HG02763 (cell line): ENCODE data around the gene OTULIN.

Experiments used
- ATAC-seq: cut with Tn5 transposase; IDR thresholded peaks from one replicate; pipeline ENCODE4 v1.9.1; 2021; ENCODE audit warnings: mild to moderate bottlenecking, moderate library complexity; ENCODE audit not compliant: unreplicated experiment

OTULIN gene

DNA sequence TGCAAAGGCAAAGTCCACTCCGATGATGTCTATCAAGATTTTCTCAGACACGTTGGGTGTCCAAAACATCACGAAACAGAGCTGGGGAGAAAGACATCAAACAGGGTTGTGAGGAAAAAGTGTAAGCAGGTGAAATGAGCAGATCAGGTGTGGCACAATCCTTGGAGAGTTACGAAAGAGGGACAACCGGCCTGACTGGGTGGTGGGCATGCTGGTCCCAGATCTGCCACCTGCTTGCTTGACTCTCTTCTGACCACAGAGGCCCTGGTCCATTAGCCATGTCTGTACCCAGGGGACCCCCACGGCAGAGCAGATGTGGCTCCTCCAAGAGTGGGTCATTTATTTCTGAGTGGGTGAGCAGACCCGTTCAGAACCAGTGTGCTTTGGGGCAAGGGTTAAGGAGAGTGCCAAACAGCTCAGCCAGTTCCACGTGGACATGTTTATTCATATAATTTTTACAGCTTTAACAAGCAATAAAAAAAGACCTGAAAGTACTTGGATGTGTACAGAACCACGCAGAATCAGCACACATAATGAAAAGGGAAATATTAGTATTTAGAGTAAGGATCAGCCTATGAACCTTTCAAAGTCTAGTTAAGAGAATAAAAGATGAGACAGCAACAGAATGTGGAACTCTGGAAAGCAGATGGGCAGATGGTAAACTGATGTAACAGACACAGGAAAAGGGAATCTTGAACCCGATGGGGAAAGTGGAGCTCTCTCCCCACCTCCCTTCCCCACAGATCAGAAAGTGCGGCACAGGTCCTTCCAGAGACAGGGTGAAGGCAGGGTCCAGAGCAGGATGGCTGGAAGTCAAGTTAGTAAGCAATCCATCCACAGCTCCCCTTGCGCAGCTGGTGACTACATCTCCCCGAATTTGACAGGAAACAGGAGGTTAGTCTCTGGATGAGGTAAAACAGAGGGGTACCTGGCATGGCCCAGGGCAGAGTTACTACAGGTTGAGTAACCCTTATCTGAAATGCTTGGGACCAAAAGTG, 52.5 kb downstream of the OTULIN start:
- ATAC-seq: no peak

DNA sequence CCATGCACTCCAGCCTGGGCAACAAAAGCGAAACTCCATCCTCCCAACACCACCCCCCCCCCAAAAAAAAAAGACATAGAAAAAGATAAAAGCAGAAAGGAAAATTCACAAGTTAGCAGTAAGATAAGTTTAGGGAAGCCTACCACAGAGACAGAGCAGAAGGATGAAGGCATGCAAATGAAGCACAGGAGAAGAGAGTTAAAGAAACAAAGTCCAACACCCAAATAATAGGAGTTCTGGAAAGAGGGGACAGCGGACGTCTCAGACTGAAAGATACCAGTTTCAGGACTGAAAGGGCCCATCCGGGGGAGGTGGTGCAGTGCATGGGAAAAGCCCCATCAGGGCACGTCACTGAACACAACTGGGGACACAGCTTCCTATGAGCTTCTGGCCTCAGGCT, 54.3 kb downstream of the OTULIN start:
- ATAC-seq: no peak

DNA sequence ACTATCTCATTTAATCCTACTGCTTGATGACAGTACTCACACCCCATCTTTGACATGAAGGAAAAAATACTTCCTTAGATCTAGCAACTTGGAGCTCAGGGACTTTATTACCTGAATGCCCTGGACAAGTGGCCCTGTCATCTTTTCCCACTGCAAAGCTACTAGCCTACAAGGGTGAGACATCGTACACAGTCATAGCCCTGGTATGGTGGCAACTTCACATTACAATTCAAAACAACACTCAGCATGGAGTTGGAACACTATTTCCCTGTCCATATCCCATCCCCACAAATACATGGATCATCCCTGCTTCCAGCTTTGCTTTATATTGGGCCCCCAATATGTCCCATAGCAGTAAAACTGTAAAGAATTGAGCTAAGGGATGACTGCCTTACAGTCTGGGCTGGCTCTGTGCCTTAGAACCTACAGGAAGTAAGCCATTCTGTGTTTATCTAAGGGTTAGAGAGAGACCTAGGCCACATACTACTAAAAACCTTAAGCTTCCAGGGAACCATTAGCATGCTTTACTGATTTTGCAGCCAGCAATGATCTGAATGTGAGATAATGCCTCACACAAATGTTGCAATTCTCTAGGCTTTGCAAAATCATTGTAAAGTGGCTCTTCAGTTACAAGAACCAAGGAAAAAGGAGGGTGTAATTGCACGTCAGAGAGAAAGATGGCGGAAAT, 55.9 kb downstream of the OTULIN start:
- no peak for ATAC-seq

DNA sequence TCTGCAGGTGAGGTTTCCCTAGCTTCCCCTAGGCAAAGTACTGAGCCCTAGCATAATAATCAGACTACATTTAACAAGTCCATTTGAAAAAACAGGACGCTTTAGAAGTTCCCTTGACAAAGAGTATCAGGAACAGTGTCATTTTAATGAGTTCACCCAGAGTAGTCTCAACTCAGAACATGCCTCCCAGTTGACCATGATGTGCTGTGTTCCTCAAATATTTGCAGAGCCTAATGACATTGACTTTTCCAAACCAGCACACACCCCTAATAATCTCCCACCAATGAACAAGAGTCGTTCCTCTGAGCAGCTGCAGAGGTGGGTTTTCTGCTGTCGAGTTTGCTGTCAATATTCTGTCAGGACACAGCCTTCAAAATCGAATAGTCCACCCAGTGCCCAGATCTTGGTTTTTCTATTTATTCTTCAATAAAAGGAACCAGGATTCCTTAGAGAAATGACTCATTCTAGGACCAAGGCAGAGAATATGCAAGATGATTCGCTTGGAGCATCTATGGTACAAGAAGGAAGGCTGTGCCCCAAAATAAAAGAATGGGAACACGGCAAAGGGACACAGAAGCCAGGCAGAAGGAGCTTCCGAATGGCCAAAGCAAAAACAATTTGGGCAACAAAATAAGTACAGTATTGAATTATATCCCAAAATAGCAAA, 57.6 kb downstream of the OTULIN start:
- ATAC-seq: no peak

DNA sequence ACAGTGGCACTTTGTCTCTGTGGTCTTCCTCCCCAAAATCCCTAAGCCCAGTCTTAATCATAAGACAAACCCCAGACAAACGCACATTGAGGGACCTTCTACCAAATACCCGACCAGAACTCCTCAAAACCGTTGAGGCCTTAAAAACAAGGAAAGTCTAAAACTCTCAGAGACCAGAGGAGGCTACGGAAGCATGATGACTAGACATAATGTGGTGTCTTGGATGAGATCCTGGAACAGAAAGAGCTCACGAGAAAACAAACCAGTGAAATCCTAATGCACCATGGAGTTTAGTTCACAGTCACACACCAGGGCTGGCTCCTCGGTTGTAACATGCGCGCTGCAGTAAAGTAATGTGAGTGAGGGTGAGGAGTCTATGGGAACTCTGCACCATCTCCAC, 58.4 kb downstream of the OTULIN start:
- no peak for ATAC-seq

DNA sequence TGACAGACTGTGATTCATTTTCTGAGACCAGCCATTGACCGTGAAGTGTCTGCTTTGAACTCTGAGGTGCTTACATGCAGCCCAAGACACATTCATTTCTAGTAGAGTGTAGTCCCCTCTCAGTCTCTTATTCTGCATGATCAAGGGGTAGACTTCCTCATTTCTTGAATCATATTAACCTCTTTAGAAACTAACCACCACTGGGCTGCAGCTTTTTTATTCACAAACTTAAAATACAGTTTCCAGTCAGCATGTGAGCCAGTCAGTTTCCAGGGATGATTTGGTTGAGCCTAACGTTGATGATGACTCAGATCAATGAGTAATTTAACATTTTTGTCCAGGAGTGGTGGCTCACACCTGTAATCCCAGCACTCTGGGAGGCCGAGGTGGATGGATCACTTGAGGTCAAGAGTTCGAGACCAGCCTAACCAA, 59.2 kb downstream of the OTULIN start:
- ATAC-seq: no peak

DNA sequence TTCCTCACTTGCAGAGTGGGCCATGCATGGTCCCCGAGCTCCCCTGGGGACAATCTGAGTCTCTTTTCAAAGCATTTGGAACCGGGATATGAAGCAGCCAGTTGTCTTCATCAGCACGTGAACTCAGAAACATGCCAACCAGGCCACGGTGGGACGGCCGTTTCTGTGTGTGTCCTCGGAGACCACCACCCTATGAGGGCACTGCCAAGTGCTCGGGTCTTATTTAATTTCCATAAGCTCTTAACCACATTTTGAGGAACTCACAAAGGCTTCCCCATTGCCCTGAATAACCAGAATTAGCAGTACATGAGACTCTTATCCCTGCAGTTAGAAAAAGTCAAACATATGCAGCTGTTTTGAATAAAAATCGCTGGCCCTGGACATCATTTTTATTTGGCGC, 60.1 kb downstream of the OTULIN start:
- ATAC-seq: no peak

DNA sequence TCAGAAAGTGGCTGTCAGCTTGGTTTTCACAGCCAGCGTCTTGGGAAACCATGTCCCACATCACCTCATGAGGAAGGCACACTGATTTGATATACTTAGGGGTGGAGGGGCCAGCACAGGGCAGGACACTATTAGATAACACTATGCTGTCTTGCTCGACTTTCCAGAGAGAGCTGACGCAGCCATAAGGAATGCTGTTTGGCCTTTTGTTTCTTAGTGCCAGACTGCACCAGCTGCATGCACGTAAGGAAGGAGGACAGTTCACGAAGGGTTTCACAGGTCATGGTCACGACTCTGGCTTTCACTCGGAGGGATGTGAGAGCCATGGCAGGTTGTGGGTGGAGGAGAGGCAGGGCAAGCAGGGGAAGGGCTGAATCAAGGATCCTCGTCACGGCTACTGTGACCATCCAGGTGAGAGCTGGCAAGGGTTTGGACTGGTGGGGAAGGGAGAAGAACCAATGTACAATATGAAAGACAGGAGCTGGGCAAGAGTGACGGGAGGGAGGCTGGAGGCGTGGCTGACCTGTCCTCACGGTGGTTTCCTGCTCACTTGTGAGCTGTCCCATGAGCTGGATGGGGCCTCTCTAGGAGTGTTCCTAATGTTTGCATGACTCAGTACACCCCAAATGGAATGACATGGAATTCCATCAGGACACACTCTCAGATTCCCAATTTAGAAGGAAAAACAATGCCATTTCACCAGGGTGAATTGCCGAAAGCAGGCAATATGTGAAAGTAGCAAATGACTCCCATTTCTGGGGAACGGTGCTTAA, 61.7 kb downstream of the OTULIN start:
- ATAC-seq: no peak

DNA sequence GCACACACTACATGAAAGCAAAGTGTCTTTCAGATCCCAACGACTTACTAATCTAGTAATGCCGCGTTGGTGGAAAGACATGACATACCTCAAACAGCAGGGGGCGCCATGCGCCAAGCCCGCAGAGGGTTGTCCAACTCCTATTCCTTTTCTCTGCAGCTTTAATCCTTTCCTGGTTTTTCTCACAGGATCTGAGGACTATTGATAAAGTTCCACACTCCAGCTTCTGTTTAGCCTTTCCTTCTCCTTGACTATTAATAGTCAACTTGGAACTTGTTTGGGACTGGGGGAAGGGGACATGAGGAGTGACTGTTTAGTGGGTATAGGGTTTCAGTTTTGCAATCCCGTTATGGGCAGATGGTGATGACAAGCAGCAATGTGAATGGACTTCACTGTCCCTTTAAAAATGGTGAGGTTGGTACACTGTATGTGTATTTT, 62.9 kb downstream of the OTULIN start:
- ATAC-seq: peak; percentile 56

DNA sequence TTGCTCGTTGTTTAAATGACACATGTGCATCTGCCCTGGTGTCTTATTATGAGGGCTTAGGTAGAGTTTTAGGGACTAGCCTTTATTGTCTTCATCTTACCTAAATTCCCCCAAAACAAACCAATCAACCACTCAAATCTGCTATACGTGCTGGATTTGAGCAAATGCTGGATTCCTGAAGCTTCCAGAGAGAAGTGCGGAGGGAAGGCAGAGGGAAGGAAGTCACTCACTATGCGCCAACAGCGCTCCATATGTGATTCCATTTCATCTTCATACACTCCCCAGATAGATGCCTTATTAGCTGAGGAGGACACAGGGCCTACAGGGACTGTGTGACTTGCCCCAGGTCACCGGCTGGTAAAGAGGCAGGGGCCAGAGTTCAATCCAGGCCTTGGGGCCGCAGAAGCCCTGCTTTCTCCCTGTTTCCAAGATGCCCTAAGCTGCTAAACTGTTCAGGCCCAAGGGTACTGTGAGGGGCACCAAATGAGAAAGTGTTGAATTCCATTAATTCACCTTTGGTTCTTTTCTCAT, 63.5 kb downstream of the OTULIN start:
- no peak for ATAC-seq

DNA sequence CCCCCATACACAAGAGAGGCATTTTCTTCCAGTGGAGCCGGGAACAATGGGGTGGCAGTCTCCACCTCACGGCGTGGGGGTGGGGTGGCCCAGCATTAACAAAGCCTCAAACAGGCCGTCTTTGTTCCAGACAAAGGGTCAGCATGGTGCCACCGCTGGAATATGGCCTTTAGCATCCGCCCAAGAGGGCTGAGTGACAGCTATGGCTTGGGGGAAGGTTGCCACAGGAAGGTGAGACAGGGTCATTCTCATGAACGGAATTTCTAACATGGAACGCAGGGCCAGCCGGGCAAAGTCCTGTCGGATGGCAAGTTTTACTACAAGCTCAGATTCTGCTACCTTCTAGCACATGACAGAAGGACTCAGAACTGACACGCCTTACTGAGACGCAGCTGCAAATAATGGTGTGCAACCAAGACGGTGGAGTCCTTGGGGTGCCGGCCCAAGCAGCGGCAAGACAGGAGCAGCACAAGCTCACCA, 64.0 kb downstream of the OTULIN start:
- no peak for ATAC-seq

DNA sequence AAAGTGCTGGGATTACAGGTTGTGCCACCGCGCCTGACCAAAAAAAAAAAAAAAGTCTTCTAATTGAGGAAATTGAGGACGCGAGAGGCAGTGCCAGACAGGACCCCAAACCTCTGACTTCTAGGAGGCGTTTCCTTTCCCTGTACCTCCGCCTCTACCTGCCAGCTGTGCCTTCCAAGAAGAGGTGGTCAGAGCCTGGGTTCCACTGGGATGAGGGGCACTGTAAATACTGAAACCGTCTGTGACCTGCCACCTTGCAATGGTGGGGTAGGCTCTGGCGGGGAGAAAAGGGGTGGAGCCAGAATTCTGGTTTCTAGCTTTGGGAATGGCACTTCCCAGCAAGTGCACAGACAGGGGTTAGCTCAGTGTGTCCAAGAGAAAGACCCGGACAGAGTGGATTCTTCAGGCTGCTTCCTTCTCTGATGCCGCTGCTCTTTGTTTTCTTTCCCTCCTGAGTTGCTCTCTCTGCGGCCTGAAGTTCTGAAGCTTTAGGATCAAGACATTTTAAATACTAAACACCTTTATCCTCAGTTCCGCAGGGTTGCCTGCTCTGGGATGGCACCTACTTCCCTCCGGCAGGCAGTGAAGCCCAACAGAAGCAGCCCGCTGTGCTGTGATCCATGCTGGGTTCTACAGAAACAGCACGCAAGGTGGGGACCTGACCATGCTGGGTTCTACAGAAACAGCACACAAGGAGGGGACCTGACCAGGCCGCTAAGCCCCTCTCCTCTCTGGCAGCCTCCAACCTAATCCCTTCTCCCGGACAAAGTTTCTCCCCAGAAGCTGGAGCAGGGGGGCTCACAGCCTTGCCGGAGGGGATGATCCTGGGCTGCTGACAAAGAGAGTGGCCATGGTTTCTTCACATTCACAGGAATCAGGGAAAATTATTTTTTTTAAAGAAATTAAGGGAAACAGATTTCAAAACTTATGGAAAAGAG, 65.2 kb downstream of the OTULIN start:
- ATAC-seq: no peak

DNA sequence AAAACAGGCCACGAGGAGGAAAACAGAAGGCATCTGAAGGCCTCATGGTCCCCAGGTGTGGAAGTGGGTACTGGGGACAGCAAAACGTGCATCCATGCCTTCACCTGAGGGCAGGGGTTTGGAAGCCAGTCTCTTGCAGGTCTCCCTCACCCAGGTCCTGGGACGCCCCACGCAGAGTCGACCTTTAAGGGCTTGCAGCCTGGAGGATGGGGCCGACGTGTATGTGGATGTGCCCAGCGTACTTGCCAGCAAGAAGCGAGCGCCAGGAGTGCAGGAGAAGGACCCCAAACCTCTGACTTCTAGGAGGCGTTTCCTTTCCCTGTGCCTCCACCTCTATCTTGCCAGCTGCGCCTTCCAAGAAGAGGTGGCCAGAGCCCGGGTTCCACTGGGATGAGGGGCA, 65.9 kb downstream of the OTULIN start:
- no peak for ATAC-seq

DNA sequence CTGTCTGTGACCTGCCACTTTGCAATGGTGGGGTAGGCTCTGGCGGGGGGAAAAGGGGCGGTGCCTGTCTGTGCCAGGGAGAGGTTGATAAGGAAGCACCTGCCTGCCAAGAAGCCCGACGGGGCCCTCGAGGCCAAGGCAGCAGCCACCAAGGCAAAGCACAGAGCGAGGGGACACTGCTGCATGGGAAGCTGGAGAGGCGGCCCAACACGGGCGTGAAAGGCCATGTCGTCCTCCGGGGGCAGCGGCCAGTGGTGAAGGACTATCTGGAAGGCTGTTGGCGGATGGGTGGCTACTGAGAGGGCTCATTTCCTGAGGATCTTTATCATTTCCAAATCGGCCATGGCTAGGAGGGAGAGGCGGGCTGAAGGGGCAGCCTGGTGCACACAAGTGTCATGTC, 66.4 kb downstream of the OTULIN start:
- no peak for ATAC-seq

DNA sequence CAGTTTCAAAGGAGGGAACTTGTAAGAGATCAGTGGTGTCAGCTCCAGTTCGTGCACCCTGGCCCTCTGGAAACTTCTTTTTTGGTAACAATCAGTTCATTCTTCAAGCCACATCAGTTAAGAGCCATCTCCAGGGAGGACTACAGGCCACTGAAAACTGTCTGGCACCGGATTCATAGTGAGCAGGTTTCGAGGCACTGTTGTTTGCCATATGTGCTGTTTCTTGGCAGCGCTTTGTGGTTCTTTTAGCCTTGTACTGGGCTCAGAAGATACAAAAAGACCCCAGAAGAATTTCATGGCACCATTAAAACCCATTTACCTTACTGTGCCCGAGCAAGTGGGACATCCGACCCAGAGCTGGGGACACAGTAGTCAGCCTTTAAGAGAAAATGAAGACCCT, 68.5 kb downstream of the OTULIN start:
- ATAC-seq: no peak

DNA sequence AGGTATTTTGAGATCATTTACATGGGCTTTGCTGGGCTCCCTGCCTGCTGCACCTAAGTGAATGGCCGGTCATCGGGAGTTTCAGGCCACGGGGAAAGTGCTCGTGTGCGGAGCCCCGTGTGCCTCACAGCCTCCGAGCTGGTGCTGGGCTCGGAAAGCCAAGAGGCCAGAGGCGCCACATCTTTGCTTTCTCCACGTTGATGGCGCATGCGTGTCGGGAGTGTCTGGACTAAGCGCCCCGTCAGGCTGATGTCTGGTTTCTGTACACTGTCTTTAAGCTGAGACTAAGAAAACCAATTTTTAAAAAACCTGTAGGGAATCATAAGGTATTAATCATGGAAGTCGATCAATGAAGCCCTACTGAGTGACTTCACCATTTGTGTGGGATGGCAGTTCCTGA, 69.1 kb downstream of the OTULIN start:
- ATAC-seq: no peak

DNA sequence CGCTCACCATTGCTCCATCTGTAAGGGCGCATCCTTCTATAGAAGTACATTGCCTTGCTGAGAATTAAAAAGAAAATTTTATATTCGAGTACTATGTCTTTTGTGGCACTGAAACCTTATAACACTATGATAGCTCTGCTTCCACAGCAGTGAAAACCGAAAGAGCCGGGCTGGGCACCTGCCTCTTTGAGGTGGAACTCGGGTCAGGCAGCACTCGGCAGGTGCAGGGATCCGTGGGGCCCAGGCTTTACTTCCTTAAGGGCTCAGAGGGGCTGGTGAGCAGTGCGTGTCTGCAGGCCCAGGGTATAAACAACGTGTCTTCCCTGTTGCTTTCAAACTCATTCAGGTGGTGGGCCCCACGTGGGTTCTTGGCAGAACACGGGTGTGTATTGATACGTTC, 69.9 kb downstream of the OTULIN start:
- no peak for ATAC-seq

DNA sequence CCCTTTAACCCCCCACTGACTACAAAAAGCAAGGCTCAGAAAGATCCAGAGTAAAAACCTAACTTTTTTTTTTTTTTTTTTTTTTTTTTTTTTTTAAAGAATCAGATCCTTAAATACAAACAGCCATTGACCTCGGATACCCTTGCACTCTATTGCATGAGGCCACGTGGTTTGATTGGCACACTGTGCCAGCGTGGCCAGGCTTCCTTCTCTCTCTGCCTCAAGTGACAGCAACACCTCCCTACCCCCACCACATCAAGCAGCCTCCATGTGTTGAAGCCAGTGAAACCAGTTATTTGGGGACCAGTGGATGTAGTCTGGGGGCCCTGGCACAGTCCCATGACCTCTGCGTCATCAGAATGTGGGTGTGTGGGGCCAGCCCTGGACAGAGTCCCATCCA, 71.4 kb downstream of the OTULIN start:
- no peak for ATAC-seq

DNA sequence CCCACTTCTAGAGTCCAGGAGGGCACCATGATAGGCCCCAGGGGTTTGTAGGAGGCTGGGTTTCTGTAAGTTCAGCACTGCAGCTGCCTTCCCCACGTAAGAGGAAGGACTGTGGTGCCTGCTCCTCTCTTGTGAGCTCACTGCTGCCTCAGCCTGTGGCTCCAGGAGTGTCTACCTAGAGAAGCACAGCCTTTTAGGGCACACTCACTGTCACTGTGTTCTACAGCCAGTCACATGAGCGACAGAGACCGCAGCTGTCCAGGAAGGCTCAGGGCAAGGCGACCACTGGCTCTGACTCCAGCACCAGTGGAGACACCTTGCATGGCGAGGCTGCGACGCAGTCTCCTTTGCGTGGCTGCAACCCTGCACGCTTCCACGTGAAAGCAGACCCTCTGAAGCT, 72.8 kb downstream of the OTULIN start:
- no peak for ATAC-seq
